OCI-LY3 (cell line): ENCODE results near the gene RHPN2.

Experiments used
- H2AFZ ChIP-seq: fragments of 200-600, 300-600 bp; shearing (Covaris generic); 2 replicates; pipeline ENCODE4 v1.6.0; 2014; ENCODE audit warnings: antibody characterized with exemption, low read depth, low read length
- H3K27ac ChIP-seq: fragments of 200-600, 300-600 bp; sonication (generic); 2 replicates; pipeline ENCODE4 v1.5.1; 2014; ENCODE audit warnings: mild to moderate bottlenecking, low read length, moderate library complexity, mixed read lengths
- H3K27me3 ChIP-seq: fragments of 200-600, 300-600 bp; sonication (generic); 2 replicates; pipeline ENCODE4 v1.6.1; 2014; ENCODE audit warnings: low read depth, low read length, mixed read lengths
- H3K36me3 ChIP-seq: fragments of 200-600, 300-600 bp; sonication (generic); replicated peaks from 2 replicates; pipeline ENCODE3; 2014; ENCODE audit warnings: low read depth, low read length, mixed read lengths
- H3K4me1 ChIP-seq: fragments of 300-600, 200-600 bp; sonication (generic); 2 replicates; pipeline ENCODE4 v1.6.1; 2014; ENCODE audit warnings: low read length, mixed read lengths
- H3K4me2 ChIP-seq: fragments of 200-600, 300-600 bp; sonication (generic); 2 replicates; pipeline ENCODE4 v1.6.1; 2014; ENCODE audit warnings: low read length, mixed read lengths
- H3K4me3 ChIP-seq: fragments of 300-600, 200-600 bp; sonication (generic); 2 replicates; pipeline ENCODE4 v1.5.1; 2014; ENCODE audit warnings: antibody characterized with exemption, mild to moderate bottlenecking, low read length, moderate library complexity
- H3K79me2 ChIP-seq: fragments of 300-600, 200-600 bp; shearing (Covaris generic); 2 replicates; pipeline ENCODE4 v1.6.1; 2014; ENCODE audit warnings: mild to moderate bottlenecking, low read length, mixed read lengths
- H3K9ac ChIP-seq: fragments of 300-600, 200-600 bp; shearing (Covaris generic); 2 replicates; pipeline ENCODE4 v1.6.0; 2014; ENCODE audit warnings: mild to moderate bottlenecking, low read length, moderate library complexity
- H3K9me3 ChIP-seq: fragments of 200-600, 300-600 bp; shearing (Covaris generic); 2 replicates; pipeline ENCODE4 v1.6.1; 2014; ENCODE audit warnings: low read length, mixed read lengths; ENCODE audit not compliant: insufficient read depth
- H4K20me1 ChIP-seq: fragments of 200-600, 300-600 bp; sonication (generic); 2 replicates; pipeline ENCODE4 v1.6.1; 2016; ENCODE audit warnings: low read length, mixed read lengths; ENCODE audit not compliant: insufficient read depth
- EZH2phosphoT487 ChIP-seq: fragments of 200-600 bp; shearing (Covaris generic); IDR thresholded peaks from 2 replicates; pipeline ENCODE4 v1.6.1; 2018; ENCODE audit warnings: antibody characterized with exemption, mixed run types, low read depth
- TF ChIP-seq, protein P1 (sequence below): fragments of 200-600, 300-600 bp; sonication (generic); IDR thresholded peaks from 2 replicates; pipeline ENCODE4 v1.5.1; 2014; ENCODE audit warnings: antibody characterized with exemption, low read length, low read depth

The RHPN2 gene

GRCh38 chr19:32935629-32936028 lies 129.1 kb downstream of the RHPN2 start:
- Histone ChIP-seq H3K9me3 (no peaks in the 10 kb centered on the region), H4K20me1 (no peaks in the 10 kb centered on the region), H3K27ac (no peak overlapping the region), H3K9ac (no peak overlapping the region), H3K4me3 (no peak overlapping the region), H3K79me2 (no peaks in the 10 kb centered on the region), H3K4me2 (no peak overlapping the region), H3K36me3 (no peaks in the 10 kb centered on the region), H3K4me1 (no peaks in the 10 kb centered on the region), H3K27me3 (no peaks in the 10 kb centered on the region), H2AFZ (no peak overlapping the region)
- TF ChIP-seq, protein P1, sequence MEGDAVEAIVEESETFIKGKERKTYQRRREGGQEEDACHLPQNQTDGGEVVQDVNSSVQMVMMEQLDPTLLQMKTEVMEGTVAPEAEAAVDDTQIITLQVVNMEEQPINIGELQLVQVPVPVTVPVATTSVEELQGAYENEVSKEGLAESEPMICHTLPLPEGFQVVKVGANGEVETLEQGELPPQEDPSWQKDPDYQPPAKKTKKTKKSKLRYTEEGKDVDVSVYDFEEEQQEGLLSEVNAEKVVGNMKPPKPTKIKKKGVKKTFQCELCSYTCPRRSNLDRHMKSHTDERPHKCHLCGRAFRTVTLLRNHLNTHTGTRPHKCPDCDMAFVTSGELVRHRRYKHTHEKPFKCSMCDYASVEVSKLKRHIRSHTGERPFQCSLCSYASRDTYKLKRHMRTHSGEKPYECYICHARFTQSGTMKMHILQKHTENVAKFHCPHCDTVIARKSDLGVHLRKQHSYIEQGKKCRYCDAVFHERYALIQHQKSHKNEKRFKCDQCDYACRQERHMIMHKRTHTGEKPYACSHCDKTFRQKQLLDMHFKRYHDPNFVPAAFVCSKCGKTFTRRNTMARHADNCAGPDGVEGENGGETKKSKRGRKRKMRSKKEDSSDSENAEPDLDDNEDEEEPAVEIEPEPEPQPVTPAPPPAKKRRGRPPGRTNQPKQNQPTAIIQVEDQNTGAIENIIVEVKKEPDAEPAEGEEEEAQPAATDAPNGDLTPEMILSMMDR: no peak
- TF ChIP-seq EZH2phosphoT487: no peak

GRCh38 chr19:32933571-32933970 lies 131.1 kb downstream of the RHPN2 start:
- Histone ChIP-seq H4K20me1 (no peaks in the 10 kb centered on the region), H3K4me1 (no peaks in the 10 kb centered on the region), H3K9me3 (no peaks in the 10 kb centered on the region), H3K4me2 (no peak overlapping the region), H3K27ac (no peak overlapping the region), H3K79me2 (no peaks in the 10 kb centered on the region), H3K36me3 (peaks cover 8% of the 10 kb centered on the region), H2AFZ (no peak overlapping the region), H3K4me3 (no peak overlapping the region), H3K9ac (no peak overlapping the region), H3K27me3 (no peaks in the 10 kb centered on the region)
- TF ChIP-seq EZH2phosphoT487: no peak
- TF ChIP-seq, protein P1: no peak

- Histone ChIP-seq H3K4me2 (no peak overlapping the region), H4K20me1 (no peaks in the 10 kb centered on the region), H3K79me2 (no peaks in the 10 kb centered on the region), H3K27ac (no peak overlapping the region), H3K36me3 (peaks cover 15% of the 10 kb centered on the region), H3K9ac (no peak overlapping the region), H3K27me3 (no peaks in the 10 kb centered on the region), H2AFZ (no peak overlapping the region), H3K9me3 (0 out of 2 replicates have a peak, but pooled peaks cover 5% of the 10 kb centered on the region), H3K4me3 (no peak overlapping the region), H3K4me1 (no peaks in the 10 kb centered on the region)
- TF ChIP-seq, protein P1: no peak
- TF ChIP-seq EZH2phosphoT487: no peak
Observed at GRCh38 chr19:32930567-32930966, 134.1 kb downstream of the RHPN2 start.

DNA sequence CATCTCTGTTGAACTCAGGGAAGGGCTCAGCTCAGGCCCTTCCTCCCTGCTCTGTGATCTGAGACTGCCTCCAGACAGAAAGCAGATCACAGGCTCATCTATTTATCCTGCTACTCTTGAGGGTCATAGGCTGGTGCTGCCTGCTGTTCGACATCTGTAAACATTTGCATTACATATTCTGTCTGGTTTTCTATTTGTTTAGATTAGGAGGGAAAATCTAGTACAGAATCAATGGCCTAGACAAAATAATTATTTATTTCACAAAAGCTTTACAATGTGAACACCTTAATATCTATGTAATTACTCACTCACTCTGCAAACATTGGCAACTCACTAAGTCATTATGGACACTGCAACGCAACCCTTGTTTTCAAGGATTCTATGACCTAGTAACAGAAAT lies 135.9 kb downstream of the RHPN2 start:
- Histone ChIP-seq H3K4me2 (no peak overlapping the region), H3K4me1 (no peaks in the 10 kb centered on the region), H3K9ac (no peak overlapping the region), H3K36me3 (peaks cover 15% of the 10 kb centered on the region), H3K9me3 (0 out of 2 replicates have a peak, but pooled peaks cover 5% of the 10 kb centered on the region), H3K27ac (no peak overlapping the region), H3K4me3 (no peak overlapping the region), H3K27me3 (no peaks in the 10 kb centered on the region), H4K20me1 (no peaks in the 10 kb centered on the region), H2AFZ (no peak overlapping the region), H3K79me2 (no peaks in the 10 kb centered on the region)
- TF ChIP-seq, protein P1: no peak
- TF ChIP-seq EZH2phosphoT487: no peak
